ENCODE measurements around the gene F10.

DNA sequence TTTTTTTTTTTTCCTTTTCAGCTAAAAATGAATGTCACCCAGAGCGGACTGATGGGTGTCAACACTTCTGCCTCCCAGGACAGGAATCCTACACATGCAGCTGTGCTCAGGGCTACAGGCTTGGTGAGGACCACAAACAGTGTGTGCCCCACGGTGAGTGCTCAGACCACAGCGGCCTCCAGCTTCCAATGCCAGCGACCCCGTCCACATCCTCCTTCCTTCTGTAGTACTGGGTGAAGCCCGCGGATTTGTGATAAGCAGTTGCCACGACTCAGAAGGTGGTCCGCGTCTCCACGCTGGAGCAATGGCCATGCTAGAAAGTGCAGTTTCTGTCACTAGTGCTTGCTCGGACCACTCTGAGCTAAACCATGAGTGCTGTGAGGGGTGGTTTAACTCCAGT is 41.9 kb downstream of the F10 start:
- TF ChIP-seq, protein P1, sequence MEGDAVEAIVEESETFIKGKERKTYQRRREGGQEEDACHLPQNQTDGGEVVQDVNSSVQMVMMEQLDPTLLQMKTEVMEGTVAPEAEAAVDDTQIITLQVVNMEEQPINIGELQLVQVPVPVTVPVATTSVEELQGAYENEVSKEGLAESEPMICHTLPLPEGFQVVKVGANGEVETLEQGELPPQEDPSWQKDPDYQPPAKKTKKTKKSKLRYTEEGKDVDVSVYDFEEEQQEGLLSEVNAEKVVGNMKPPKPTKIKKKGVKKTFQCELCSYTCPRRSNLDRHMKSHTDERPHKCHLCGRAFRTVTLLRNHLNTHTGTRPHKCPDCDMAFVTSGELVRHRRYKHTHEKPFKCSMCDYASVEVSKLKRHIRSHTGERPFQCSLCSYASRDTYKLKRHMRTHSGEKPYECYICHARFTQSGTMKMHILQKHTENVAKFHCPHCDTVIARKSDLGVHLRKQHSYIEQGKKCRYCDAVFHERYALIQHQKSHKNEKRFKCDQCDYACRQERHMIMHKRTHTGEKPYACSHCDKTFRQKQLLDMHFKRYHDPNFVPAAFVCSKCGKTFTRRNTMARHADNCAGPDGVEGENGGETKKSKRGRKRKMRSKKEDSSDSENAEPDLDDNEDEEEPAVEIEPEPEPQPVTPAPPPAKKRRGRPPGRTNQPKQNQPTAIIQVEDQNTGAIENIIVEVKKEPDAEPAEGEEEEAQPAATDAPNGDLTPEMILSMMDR (IDR thresholded peaks at IDR 0.05; ENCODE audit: extremely low read depth in 1 of 2, insufficient read depth in 1 of 2, low read depth in 1 of 2, low read length in 2 of 2): no peak
- TF ChIP-seq EZH2 (IDR thresholded peaks at IDR 0.05; ENCODE audit: borderline replicate concordance, low read depth, low read length, severe bottlenecking) (no peak), POLR2A (IDR thresholded peaks at IDR 0.05; ENCODE audit: low read depth, low read length) (no peak), POLR2AphosphoS5 (IDR thresholded peaks at IDR 0.05; ENCODE audit: insufficient read depth, low read depth, low read length) (no peak), MYC (IDR thresholded peaks at IDR 0.05; ENCODE audit: low read depth, low read length) (no peak), FOS (IDR thresholded peaks at IDR 0.05; ENCODE audit: borderline replicate concordance, insufficient read depth, low read length) (no peak), JUN (IDR thresholded peaks at IDR 0.05; ENCODE audit: borderline replicate concordance, insufficient read depth, insufficient read length, low read depth) (no peak)
- TF ChIP-seq, protein P2, sequence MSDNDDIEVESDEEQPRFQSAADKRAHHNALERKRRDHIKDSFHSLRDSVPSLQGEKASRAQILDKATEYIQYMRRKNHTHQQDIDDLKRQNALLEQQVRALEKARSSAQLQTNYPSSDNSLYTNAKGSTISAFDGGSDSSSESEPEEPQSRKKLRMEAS (IDR thresholded peaks at IDR 0.05; ENCODE audit: insufficient read depth, insufficient read length): no peak

All from endothelial cell of umbilical vein (primary cell).